Glutamatergic neuron (in vitro differentiated cells): ENCODE data around the gene MAK. TPM values are rescaled to one million over a fixed set of nuclear protein-coding genes. Genes with fewer than 3 reads are reported as not detected.
A peak's percentile ranks its signal among the peaks of the same experiment; 100 is the strongest.

ENCODE experiments used
- DNase-seq: peaks from one replicate; pipeline ENCODE4 v3.0.0; 2022
- H3K27ac Mint-ChIP-seq: one replicate; pipeline ENCODE4 v1.8.0; 2020; ENCODE audit warnings: mild to moderate bottlenecking, mixed read lengths, inconsistent platforms; ENCODE audit not compliant: unreplicated experiment
- H3K27me3 Mint-ChIP-seq: one replicate; pipeline ENCODE4 v1.8.0; 2020; ENCODE audit warnings: mild to moderate bottlenecking, moderate library complexity, mixed read lengths, inconsistent platforms; ENCODE audit not compliant: unreplicated experiment
- H3K36me3 Mint-ChIP-seq: one replicate; pipeline ENCODE4 v1.8.0; 2020; ENCODE audit warnings: mild to moderate bottlenecking, mixed read lengths, inconsistent platforms; ENCODE audit not compliant: unreplicated experiment
- H3K4me1 Mint-ChIP-seq: one replicate; pipeline ENCODE4 v1.8.0; 2020; ENCODE audit warnings: mild to moderate bottlenecking, low read depth, mixed read lengths, inconsistent platforms; ENCODE audit not compliant: unreplicated experiment
- H3K4me3 Mint-ChIP-seq: one replicate; pipeline ENCODE4 v1.8.0; 2020; ENCODE audit warnings: mild to moderate bottlenecking, mixed read lengths, inconsistent platforms; ENCODE audit not compliant: unreplicated experiment
- H3K9me3 Mint-ChIP-seq: one replicate; pipeline ENCODE4 v1.8.0; 2020; ENCODE audit warnings: mild to moderate bottlenecking, moderate library complexity, mixed read lengths, inconsistent platforms; ENCODE audit not compliant: unreplicated experiment
- CTCF ChIP-seq: fragments of 200-600 bp; sonication (generic); IDR thresholded peaks from one replicate; pipeline ENCODE4 v1.5.0; 2021; ENCODE audit not compliant: partially characterized antibody, unreplicated experiment
- total RNA-seq: library from RNA; stranded (reverse); fragmentation: NEBNext Ultra II Directional; extraction: Animal tissue kit (Norgen Biotek cat#: 25700); gene quantifications from one replicate; pipeline ENCODE4 v1.2.1, GENCODE V29; 2021; ENCODE audit not compliant: unreplicated experiment

MAK gene
- total RNA-seq, 1 donor from 2014 or later = not detected

- Mint-ChIP-seq H3K27me3 (peaks cover 6% of the 10 kb centered on the region), H3K27ac (no peak overlapping the region), H3K4me3 (no peak overlapping the region), H3K4me1 (peaks cover 12% of the 10 kb centered on the region), H3K36me3 (no peaks in the 10 kb centered on the region), H3K9me3 (peaks cover 7% of the 10 kb centered on the region)
- DNase-seq = no peak
- TF ChIP-seq CTCF = no peak
Observed at GRCh38 chr6:10719964-10720264, 118.4 kb downstream of the MAK start.

DNA sequence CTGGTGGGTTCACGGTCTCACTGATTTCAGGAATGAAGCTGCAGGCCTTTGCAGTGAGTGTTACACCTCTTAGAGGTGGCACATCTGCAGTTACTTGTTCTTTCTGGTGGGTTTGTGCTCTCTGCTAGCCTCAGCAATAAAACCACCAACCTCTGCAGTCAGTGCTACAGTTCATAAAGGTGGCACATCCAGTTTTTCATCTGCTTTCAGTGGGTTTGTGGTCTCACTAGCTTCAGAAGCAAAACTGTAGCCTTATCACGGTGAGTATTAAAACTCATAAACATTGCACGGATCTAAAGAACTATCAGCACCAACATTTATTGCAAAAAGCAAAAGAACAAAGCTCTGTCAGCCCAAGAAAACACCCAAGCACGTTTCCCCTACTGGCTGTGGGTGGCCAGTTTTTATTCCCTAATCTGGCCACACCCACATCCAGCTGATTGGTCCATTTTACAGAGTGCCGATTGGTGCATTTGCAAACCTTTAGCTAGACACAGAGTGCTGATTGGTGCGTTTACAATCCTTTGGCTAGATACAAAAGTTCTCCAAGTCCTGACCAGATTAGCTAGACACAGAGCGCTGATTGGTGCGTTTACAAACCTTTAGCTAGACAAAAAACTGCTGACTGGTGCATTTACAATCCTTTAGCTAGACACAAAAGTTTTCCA, 118.9 kb downstream of the MAK start:
- Mint-ChIP-seq H3K27me3 (peaks cover 6% of the 10 kb centered on the region), H3K36me3 (no peaks in the 10 kb centered on the region), H3K4me3 (no peak overlapping the region), H3K9me3 (peaks cover 7% of the 10 kb centered on the region), H3K27ac (peak overlapping the region; percentile 38), H3K4me1 (peaks cover 11% of the 10 kb centered on the region)
- no peak for TF ChIP-seq CTCF
- no peak for DNase-seq

- Mint-ChIP-seq H3K4me1 (no peaks in the 10 kb centered on the region), H3K27ac (no peak overlapping the region), H3K27me3 (no peaks in the 10 kb centered on the region), H3K9me3 (no peaks in the 10 kb centered on the region), H3K4me3 (no peak overlapping the region), H3K36me3 (no peaks in the 10 kb centered on the region)
- TF ChIP-seq CTCF = no peak
- no peak for DNase-seq
Observed at GRCh38 chr6:10713962-10714361, 124.4 kb downstream of the MAK start.

Other genes starting within 250 kb of the MAK start
- 4.1 TPM for gene C6orf52, start 143.9 kb downstream of the MAK start, total RNA-seq
- gene PAK1IP1, start 143.6 kb downstream of the MAK start, total RNA-seq = 14.6 TPM
- 85.0 TPM for gene TMEM14C, start 115.5 kb downstream of the MAK start, total RNA-seq
- 62.3 TPM for gene TMEM14B, start 90.7 kb downstream of the MAK start, total RNA-seq
- not detected for gene GCM2, start 43.5 kb upstream of the MAK start, total RNA-seq
- gene SYCP2L, start 48.5 kb upstream of the MAK start, total RNA-seq = 20.5 TPM
- 10.6 TPM for gene ELOVL2, start 205.8 kb upstream of the MAK start, total RNA-seq